HepG2 (cell line): ENCODE results near the gene FAM20A. TPM values are rescaled to one million over a fixed set of nuclear protein-coding genes. Genes with fewer than 3 reads are reported as not detected.

Experiments
- ARNT2 ChIP-seq: sonication (generic); formaldehyde crosslinking; IDR thresholded peaks from 2 replicates; pipeline ENCODE4 v1.8.0; 2022; ENCODE audit warnings: mild to moderate bottlenecking, low read depth, missing genetic modification reagents, moderate library complexity
- HNF1A ChIP-seq, 2 experiments: sonication (generic) in 1 of 2; formaldehyde crosslinking in 1 of 2; IDR thresholded peaks; 2 replicates each; pipeline versions ENCODE4 v1.4.0 to v1.6.1; 2016 to 2020; ENCODE audit warnings: borderline replicate concordance in 1 of 2, low read depth in 1 of 2, mild to moderate bottlenecking in 1 of 2, missing genetic modification reagents in 1 of 2
- MTA1 ChIP-seq: sonication (generic); formaldehyde crosslinking; IDR thresholded peaks from 2 replicates; pipeline ENCODE4 v1.4.0; 2020; ENCODE audit warnings: missing genetic modification reagents, mild to moderate bottlenecking, borderline replicate concordance
- NFE2L2 ChIP-seq: fragments of 150-350 bp; IDR thresholded peaks from 2 replicates; pipeline ENCODE4 v1.6.1; 2014; ENCODE audit warnings: low read length
- NR3C1 ChIP-seq: sonication (generic); formaldehyde crosslinking; IDR thresholded peaks from 2 replicates; pipeline ENCODE4 v1.4.0; 2020; ENCODE audit warnings: missing genetic modification reagents
- RAD21 ChIP-seq: fragments of 450-650 bp; formaldehyde crosslinking; IDR thresholded peaks from 2 replicates; pipeline ENCODE4 v1.5.0; 2020; ENCODE audit warnings: mild to moderate bottlenecking
- TEAD2 ChIP-seq: sonication (generic); formaldehyde crosslinking; IDR thresholded peaks from 2 replicates; pipeline ENCODE4 v1.9.0; 2021; ENCODE audit warnings: missing genetic modification reagents
- TSC22D2 ChIP-seq: sonication (generic); formaldehyde crosslinking; IDR thresholded peaks from 2 replicates; pipeline ENCODE4 v1.5.1; 2020; ENCODE audit warnings: missing genetic modification reagents, mild to moderate bottlenecking, borderline replicate concordance
- USF2 ChIP-seq, 2 experiments: sonication (generic) in 1 of 2; formaldehyde crosslinking in 1 of 2; IDR thresholded peaks; 2 replicates each; pipeline versions ENCODE4 v1.5.1 to v1.6.1; 2011 to 2020; ENCODE audit warnings: borderline replicate concordance in 1 of 2, low read depth in 1 of 2, low read length in 1 of 2, mild to moderate bottlenecking in 1 of 2, missing genetic modification reagents in 1 of 2, moderate library complexity in 1 of 2
- ZNF160 ChIP-seq: sonication (generic); formaldehyde crosslinking; IDR thresholded peaks from 2 replicates; pipeline ENCODE4 v1.8.0; 2022; ENCODE audit warnings: mild to moderate bottlenecking, inconsistent platforms, missing genetic modification reagents
- ZNF414 ChIP-seq: sonication (generic); formaldehyde crosslinking; IDR thresholded peaks from 2 replicates; pipeline ENCODE4 v1.5.0; 2020; ENCODE audit warnings: missing genetic modification reagents
- ZNF484 ChIP-seq: sonication (generic); formaldehyde crosslinking; IDR thresholded peaks from 2 replicates; pipeline ENCODE4 v1.5.1; 2020; ENCODE audit warnings: mild to moderate bottlenecking, low read depth, missing genetic modification reagents, borderline replicate concordance
- ZNF75D ChIP-seq: sonication (generic); formaldehyde crosslinking; IDR thresholded peaks from 2 replicates; pipeline ENCODE4 v1.8.1; 2023; ENCODE audit warnings: missing genetic modification reagents, mild to moderate bottlenecking, borderline replicate concordance
- polyA plus RNA-seq, 8 experiments: library from polyadenylated mRNA; depleted of rRNA in 3 of 8; stranded (reverse) in 7 of 8; unstranded in 1 of 8; fragments of >200 nt; fragmentation: Illumina TruSeq in 4 of 8; extraction: Trizol in 4 of 8; gene quantifications; 2 replicates each; pipeline versions ENCODE4 v1.2.1 to v1.2.3, GENCODE V29; 2011 to 2016; ENCODE audit warnings: low read depth in 4 of 8, missing spikeins in 1 of 8, mixed read lengths in 1 of 8; ENCODE audit not compliant: insufficient read depth in 1 of 8
- total RNA-seq, 5 experiments: library from RNA; depleted of rRNA; stranded (reverse); fragments of >200 nt; fragmentation: Illumina TruSeq; extraction: Trizol; gene quantifications; 2 replicates each; pipeline ENCODE4 v1.2.3, GENCODE V29; 2016; ENCODE audit warnings: low read depth in 1 of 5
- TF ChIP-seq, protein P1 (sequence below): sonication (generic); formaldehyde crosslinking; IDR thresholded peaks from 2 replicates; pipeline ENCODE4 v1.4.0; 2020; ENCODE audit warnings: mild to moderate bottlenecking, missing genetic modification reagents

FAM20A gene
- total and polyA plus RNA-seq, 2 of the 13 experiments (the other 11 are each of a cell fraction or from before 2014, with no cell fraction given): 9.3 to 20.7 TPM

GRCh38 chr17:68511671-68512246 lies 89.4 kb downstream of the FAM20A start (continued):
- TF ChIP-seq NR3C1 (CRISPR knock-in tag) (no peak), TSC22D2 (CRISPR knock-in tag) (0 out of 2 replicates have a peak, but pooled peaks have one; percentile 42), ZNF160 (no peak), NFE2L2 (no peak), RAD21 (CRISPR knock-in tag) (peak; percentile 77; the same call in 1 of the 2 replicates), ZNF414 (CRISPR knock-in tag) (peak; percentile 20; the same call in 1 of the 2 replicates), MTA1 (peak; percentile 85; the same call in 1 of the 2 replicates), ARNT2 (CRISPR knock-in tag) (peak; percentile 49), ZNF75D (CRISPR knock-in tag) (no peak), HNF1A (IDR thresholded peaks at IDR 0.05; ENCODE audit: low read depth) (no peak), HNF1A (CRISPR knock-in tag; IDR thresholded peaks at IDR 0.05; ENCODE audit: borderline replicate concordance) (peak; percentile 27; the same call in 1 of the 2 replicates), TEAD2 (no peak), ZNF484 (CRISPR knock-in tag) (no peak), USF2 (IDR thresholded peaks at IDR 0.05; ENCODE audit: low read depth, low read length) (peak; percentile 58), USF2 (CRISPR knock-in tag; IDR thresholded peaks at IDR 0.05; ENCODE audit: borderline replicate concordance) (peak; percentile 85)
- TF ChIP-seq, protein P1, sequence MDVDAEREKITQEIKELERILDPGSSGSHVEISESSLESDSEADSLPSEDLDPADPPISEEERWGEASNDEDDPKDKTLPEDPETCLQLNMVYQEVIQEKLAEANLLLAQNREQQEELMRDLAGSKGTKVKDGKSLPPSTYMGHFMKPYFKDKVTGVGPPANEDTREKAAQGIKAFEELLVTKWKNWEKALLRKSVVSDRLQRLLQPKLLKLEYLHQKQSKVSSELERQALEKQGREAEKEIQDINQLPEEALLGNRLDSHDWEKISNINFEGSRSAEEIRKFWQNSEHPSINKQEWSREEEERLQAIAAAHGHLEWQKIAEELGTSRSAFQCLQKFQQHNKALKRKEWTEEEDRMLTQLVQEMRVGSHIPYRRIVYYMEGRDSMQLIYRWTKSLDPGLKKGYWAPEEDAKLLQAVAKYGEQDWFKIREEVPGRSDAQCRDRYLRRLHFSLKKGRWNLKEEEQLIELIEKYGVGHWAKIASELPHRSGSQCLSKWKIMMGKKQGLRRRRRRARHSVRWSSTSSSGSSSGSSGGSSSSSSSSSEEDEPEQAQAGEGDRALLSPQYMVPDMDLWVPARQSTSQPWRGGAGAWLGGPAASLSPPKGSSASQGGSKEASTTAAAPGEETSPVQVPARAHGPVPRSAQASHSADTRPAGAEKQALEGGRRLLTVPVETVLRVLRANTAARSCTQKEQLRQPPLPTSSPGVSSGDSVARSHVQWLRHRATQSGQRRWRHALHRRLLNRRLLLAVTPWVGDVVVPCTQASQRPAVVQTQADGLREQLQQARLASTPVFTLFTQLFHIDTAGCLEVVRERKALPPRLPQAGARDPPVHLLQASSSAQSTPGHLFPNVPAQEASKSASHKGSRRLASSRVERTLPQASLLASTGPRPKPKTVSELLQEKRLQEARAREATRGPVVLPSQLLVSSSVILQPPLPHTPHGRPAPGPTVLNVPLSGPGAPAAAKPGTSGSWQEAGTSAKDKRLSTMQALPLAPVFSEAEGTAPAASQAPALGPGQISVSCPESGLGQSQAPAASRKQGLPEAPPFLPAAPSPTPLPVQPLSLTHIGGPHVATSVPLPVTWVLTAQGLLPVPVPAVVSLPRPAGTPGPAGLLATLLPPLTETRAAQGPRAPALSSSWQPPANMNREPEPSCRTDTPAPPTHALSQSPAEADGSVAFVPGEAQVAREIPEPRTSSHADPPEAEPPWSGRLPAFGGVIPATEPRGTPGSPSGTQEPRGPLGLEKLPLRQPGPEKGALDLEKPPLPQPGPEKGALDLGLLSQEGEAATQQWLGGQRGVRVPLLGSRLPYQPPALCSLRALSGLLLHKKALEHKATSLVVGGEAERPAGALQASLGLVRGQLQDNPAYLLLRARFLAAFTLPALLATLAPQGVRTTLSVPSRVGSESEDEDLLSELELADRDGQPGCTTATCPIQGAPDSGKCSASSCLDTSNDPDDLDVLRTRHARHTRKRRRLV (CRISPR knock-in tag): 0 out of 2 replicates have a peak, but pooled peaks have one; percentile 44
